B cell (primary cell): Measurements from ENCODE around the gene PSRC1. TPM values are rescaled to one million over a fixed set of nuclear protein-coding genes. Genes with fewer than 3 reads are reported as not detected.

Experiments used
- ATAC-seq: fragments of 200-7000 bp; cut with Tn5 transposase; one replicate; pipeline ENCODE4 v1.10.0; 2021; ENCODE audit warnings: low read depth, mild to moderate bottlenecking, moderate number of reproducible peaks, moderate library complexity
- CTCF ChIA-PET: fragments of 350-600 bp; sonication (Branson Sonifier 250); formaldehyde crosslinking; loops from one replicate; lab custom pipeline; 2021; ENCODE audit warnings: antibody characterized with exemption, inconsistent platforms; lab: Charles Lee
- POLR2A ChIA-PET: fragments of 350-600 bp; sonication (Branson Sonifier 250); formaldehyde crosslinking; loops from one replicate; lab custom pipeline; 2021; ENCODE audit warnings: antibody characterized with exemption; lab: Charles Lee
- DNase-seq: peaks from one replicate; pipeline ENCODE4 v3.0.0; 2013
- H2AFZ ChIP-seq: 2 replicates; pipeline ENCODE4 v1.6.1; 2012; ENCODE audit warnings: mild to moderate bottlenecking, low read depth, low read length; ENCODE audit not compliant: insufficient read depth, poor library complexity, severe bottlenecking
- H3K27ac ChIP-seq, 2 donors: 1 replicate in 1 of 2; 2 replicates in 1 of 2; pipeline ENCODE4 v1.5.1; 2012 to 2013; ENCODE audit warnings: low read length in 2 of 2, mild to moderate bottlenecking in 2 of 2, moderate library complexity in 1 of 2
- H3K27me3 ChIP-seq, 4 experiments: fragments of 200-600 bp in 1 of 4; sonication (generic) in 1 of 4; replicated peaks in 1 of 4; 1 replicate in 2 of 4; 2 replicates in 2 of 4; pipeline versions ENCODE4 v1.6.1 to v1.7.0; 2013 to 2016; ENCODE audit warnings: low read length in 3 of 4, mild to moderate bottlenecking in 2 of 4, mixed read lengths in 1 of 4, moderate library complexity in 1 of 4; ENCODE audit not compliant: insufficient read depth in 4 of 4, control insufficient read depth in 3 of 4; ENCODE audit errors: control extremely low read depth in 1 of 4
- H3K36me3 ChIP-seq, 2 experiments: replicated peaks in 1 of 2; 1 replicate in 1 of 2; 2 replicates in 1 of 2; pipeline versions ENCODE4 v1.6.1 to v1.7.1; 2013; ENCODE audit warnings: low read length in 1 of 2; ENCODE audit not compliant: insufficient read depth in 2 of 2, control insufficient read depth in 1 of 2; ENCODE audit errors: control extremely low read depth in 1 of 2, extremely low read depth in 1 of 2
- H3K4me1 ChIP-seq, 2 donors: fragments of 200-600 bp in 1 of 2; sonication (generic) in 1 of 2; 1 replicate in 1 of 2; 2 replicates in 1 of 2; pipeline versions ENCODE4 v1.5.1 to v1.6.1; 2013 to 2017; ENCODE audit warnings: low read length in 2 of 2; ENCODE audit not compliant: control insufficient read depth in 2 of 2, insufficient read depth in 2 of 2
- H3K4me2 ChIP-seq: replicated peaks from 2 replicates; pipeline ENCODE3; 2012; ENCODE audit warnings: mild to moderate bottlenecking, low read depth, low read length; ENCODE audit not compliant: poor library complexity, severe bottlenecking
- H3K4me3 ChIP-seq, 5 experiments: fragments of 200-600 bp in 1 of 5; sonication (generic) in 1 of 5; 1 replicate in 3 of 5; 2 replicates in 2 of 5; pipeline versions ENCODE4 v1.5.1 to v1.7.0; 2011 to 2016; ENCODE audit warnings: low read length in 4 of 5, mild to moderate bottlenecking in 4 of 5, low read depth in 2 of 5, control low read depth in 1 of 5, moderate library complexity in 1 of 5; ENCODE audit not compliant: insufficient read depth in 1 of 5; ENCODE audit errors: control extremely low read depth in 1 of 5, extremely low read depth in 1 of 5
- H3K79me2 ChIP-seq: fragments of 200-600 bp; sonication (generic); one replicate; pipeline ENCODE4 v1.6.0; 2016; ENCODE audit warnings: low read length; ENCODE audit not compliant: control insufficient read depth, insufficient read depth
- H3K9ac ChIP-seq: fragments of 200-600 bp; sonication (generic); 2 replicates; pipeline ENCODE4 v1.6.1; 2017; ENCODE audit warnings: mild to moderate bottlenecking, low read length, moderate library complexity
- H3K9me3 ChIP-seq, 3 donors: one replicate each; pipeline versions ENCODE4 v1.6.1 to v1.7.1; 2013; ENCODE audit warnings: low read length in 2 of 3; ENCODE audit not compliant: control insufficient read depth in 2 of 3, insufficient read depth in 1 of 3; ENCODE audit errors: control extremely low read depth in 1 of 3
- H4K20me1 ChIP-seq: 2 replicates; pipeline ENCODE4 v1.6.0; 2012; ENCODE audit warnings: mild to moderate bottlenecking, low read length; ENCODE audit not compliant: insufficient read depth, control insufficient read depth, poor library complexity, severe bottlenecking
- H3K27ac Mint-ChIP-seq: one replicate; pipeline ENCODE4 v1.8.0; 2021; ENCODE audit warnings: mixed read lengths
- H3K27me3 Mint-ChIP-seq: one replicate; pipeline ENCODE4 v1.8.0; 2021; ENCODE audit warnings: mixed read lengths
- H3K4me1 Mint-ChIP-seq: one replicate; pipeline ENCODE4 v1.8.0; 2021; ENCODE audit warnings: mixed read lengths
- H3K4me3 Mint-ChIP-seq: one replicate; pipeline ENCODE4 v1.8.0; 2021; ENCODE audit warnings: mixed read lengths
- H3K9me3 Mint-ChIP-seq: one replicate; pipeline ENCODE4 v1.8.0; 2022; ENCODE audit warnings: mixed read lengths; ENCODE audit not compliant: insufficient read depth
- EZH2 ChIP-seq: IDR thresholded peaks from 2 replicates; pipeline ENCODE4 v1.6.1; 2012; ENCODE audit warnings: borderline replicate concordance, low read depth, mild to moderate bottlenecking, moderate library complexity, low read length; ENCODE audit not compliant: insufficient read depth, poor library complexity, severe bottlenecking
- WGBS: methylation state at CpG from one replicate; pipeline ENCODE4 v1.1.5; 2013; ENCODE audit warnings: missing lambda C conversion rate; ENCODE audit not compliant: insufficient coverage; 5-methylcytosine and 5-hydroxymethylcytosine counted together
- intact Hi-C: fragments of 100-400 bp; cut with micrococcal nuclease; formaldehyde crosslinking; loops from one replicate; pipeline ENCODE4 v1.10.0; 2022
- polyA plus RNA-seq: library from polyadenylated mRNA; depleted of rRNA; stranded (reverse); fragments of >200 nt; gene quantifications from 2 replicates; pipeline ENCODE4 v1.2.3, GENCODE V29; 2012
- total RNA-seq, 2 donors: library from RNA; stranded (reverse); fragments of 120-200 nt in 1 of 2; gene quantifications; 1 replicate in 1 of 2; 2 replicates in 1 of 2; pipeline versions ENCODE4 v1.2.3 to v1.2.4, GENCODE V29; 2013 to 2022
- TF ChIP-seq, protein P1 (sequence below): fragments of 200-600 bp; IDR thresholded peaks from one replicate; pipeline ENCODE4 v1.8.0; 2022; ENCODE audit warnings: antibody characterized with exemption, mild to moderate bottlenecking

PSRC1 gene
- total and polyA plus RNA-seq, 2 donors (not counting 1 experiment from before 2014, with no cell fraction given), result 0.25 TPM; not detected in 1

DNA sequence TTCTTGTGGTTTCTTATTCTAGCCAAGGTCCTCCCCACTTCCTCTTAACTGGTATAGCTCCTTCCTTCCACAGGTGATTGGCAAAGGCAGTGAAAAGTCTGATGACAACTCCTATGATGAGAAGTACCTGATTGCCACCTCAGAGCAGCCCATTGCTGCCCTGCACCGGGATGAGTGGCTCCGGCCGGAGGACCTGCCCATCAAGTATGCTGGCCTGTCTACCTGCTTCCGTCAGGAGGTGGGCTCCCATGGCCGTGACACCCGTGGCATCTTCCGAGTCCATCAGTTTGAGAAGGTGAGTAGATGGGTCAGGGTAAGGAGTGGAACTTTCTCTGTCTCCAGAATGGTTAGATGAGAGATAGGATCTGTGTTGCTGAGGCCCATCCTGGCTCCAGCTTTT, 47.8 kb downstream of the PSRC1 start:
- no peak for TF ChIP-seq EZH2
- TF ChIP-seq, protein P1, sequence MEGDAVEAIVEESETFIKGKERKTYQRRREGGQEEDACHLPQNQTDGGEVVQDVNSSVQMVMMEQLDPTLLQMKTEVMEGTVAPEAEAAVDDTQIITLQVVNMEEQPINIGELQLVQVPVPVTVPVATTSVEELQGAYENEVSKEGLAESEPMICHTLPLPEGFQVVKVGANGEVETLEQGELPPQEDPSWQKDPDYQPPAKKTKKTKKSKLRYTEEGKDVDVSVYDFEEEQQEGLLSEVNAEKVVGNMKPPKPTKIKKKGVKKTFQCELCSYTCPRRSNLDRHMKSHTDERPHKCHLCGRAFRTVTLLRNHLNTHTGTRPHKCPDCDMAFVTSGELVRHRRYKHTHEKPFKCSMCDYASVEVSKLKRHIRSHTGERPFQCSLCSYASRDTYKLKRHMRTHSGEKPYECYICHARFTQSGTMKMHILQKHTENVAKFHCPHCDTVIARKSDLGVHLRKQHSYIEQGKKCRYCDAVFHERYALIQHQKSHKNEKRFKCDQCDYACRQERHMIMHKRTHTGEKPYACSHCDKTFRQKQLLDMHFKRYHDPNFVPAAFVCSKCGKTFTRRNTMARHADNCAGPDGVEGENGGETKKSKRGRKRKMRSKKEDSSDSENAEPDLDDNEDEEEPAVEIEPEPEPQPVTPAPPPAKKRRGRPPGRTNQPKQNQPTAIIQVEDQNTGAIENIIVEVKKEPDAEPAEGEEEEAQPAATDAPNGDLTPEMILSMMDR, result no peak
- Mint-ChIP-seq H3K4me1 (peaks cover 3% of the 10 kb centered on the region), H3K9me3 (no peaks in the 10 kb centered on the region), H3K27me3 (no peaks in the 10 kb centered on the region), H3K27ac (no peak overlapping the region), H3K4me3 (no peak overlapping the region)
- no peaks in the 10 kb centered on the region for H3K79me2 ChIP-seq
- intact Hi-C loops, result no loop called here
- DNase-seq (no peak), ATAC-seq (no peak)
- WGBS, result 98% methylated on average over 7 of the region's 7 CpGs
- H3K27ac ChIP-seq, result no peak overlapping the region
- H3K9ac ChIP-seq, result no peak overlapping the region
- H3K4me2 ChIP-seq, result no peak overlapping the region
- no peak overlapping the region for H2AFZ ChIP-seq
- H3K9me3 ChIP-seq, result no peaks in the 10 kb centered on the region
- H4K20me1 ChIP-seq, result peaks cover 15% of the 10 kb centered on the region
- ChIA-PET CTCF (no interaction called here), POLR2A (no interaction called here)
- H3K4me3 ChIP-seq, result no peak overlapping the region
- no peaks in the 10 kb centered on the region for H3K4me1 ChIP-seq
- H3K27me3 ChIP-seq, result no peaks in the 10 kb centered on the region
- peaks cover 4 to 77% of the 10 kb centered on the region in 2 experiments for H3K36me3 ChIP-seq

DNA sequence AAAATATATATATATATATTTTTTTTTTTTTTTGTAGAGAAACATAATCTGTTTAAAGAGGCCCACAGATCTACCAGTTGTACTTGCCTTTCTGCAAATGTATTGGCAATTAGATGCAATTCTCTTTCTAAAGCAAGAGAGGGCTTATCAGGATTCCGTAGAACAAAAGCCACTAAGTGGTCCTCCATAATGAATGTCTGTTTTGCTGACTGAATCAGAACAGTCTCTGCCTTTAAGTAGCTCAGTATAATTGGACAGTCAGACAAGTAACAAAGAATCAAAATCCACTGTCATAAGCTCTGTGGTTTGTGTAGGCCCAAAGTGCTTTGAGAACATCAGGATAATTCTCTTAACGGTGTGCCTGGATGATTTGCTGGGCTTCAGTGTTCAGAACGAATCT, 51.9 kb downstream of the PSRC1 start:
- Histone ChIP-seq H3K27me3 (no peaks in the 10 kb centered on the region), H4K20me1 (peaks cover 41% of the 10 kb centered on the region), H3K27ac (no peak overlapping the region), H3K36me3 (peaks cover 10 to 74% of the 10 kb centered on the region in 2 experiments), H3K9ac (no peak overlapping the region), H2AFZ (no peak overlapping the region), H3K79me2 (peaks cover 11% of the 10 kb centered on the region), H3K4me1 (no peaks in the 10 kb centered on the region), H3K9me3 (no peaks in the 10 kb centered on the region), H3K4me2 (no peak overlapping the region), H3K4me3 (no peak overlapping the region)
- Mint-ChIP-seq H3K4me3 (no peak overlapping the region), H3K27me3 (no peaks in the 10 kb centered on the region), H3K9me3 (no peaks in the 10 kb centered on the region), H3K27ac (no peak overlapping the region), H3K4me1 (no peaks in the 10 kb centered on the region)
- 100% methylated on average over 2 of the region's 3 CpGs for WGBS
- CTCF ChIA-PET, result interaction anchor here (1.1 to 1.5 kb wide), 3 partner anchors 13 to 302 kb away, joined by 3 to 4 read pairs (median 3); no protein-coding TSS in a partner anchor
- POLR2A ChIA-PET, result no interaction called here
- no peak for ATAC-seq
- TF ChIP-seq EZH2, result no peak
- TF ChIP-seq, protein P1, result no peak
- no peak for DNase-seq
- intact Hi-C loops, result no loop called here

Other genes starting within 250 kb of the PSRC1 start
- 17.3 and 21.6 TPM in 2 replicates for gene WDR47, start 241.0 kb downstream of the PSRC1 start, total RNA-seq
- gene WDR47, start 241.0 kb downstream of the PSRC1 start, polyA plus RNA-seq, result 4.4 and 7.5 TPM in 2 replicates
- 12.9 and 14.3 TPM in 2 replicates for gene TAF13, start 207.1 kb downstream of the PSRC1 start, total RNA-seq
- gene TAF13, start 207.1 kb downstream of the PSRC1 start, polyA plus RNA-seq, result 6.6 and 25.1 TPM in 2 replicates
- 40.9 and 44.5 TPM in 2 replicates for gene TMEM167B, start 192.4 kb downstream of the PSRC1 start, total RNA-seq
- gene TMEM167B, start 192.4 kb downstream of the PSRC1 start, polyA plus RNA-seq, result 12.0 and 19.5 TPM in 2 replicates
- 1.7 and 2.2 TPM in 2 replicates for gene ELAPOR1, start 169.0 kb downstream of the PSRC1 start, total RNA-seq
- 0.91 and 2.3 TPM in 2 replicates for gene ELAPOR1, start 169.0 kb downstream of the PSRC1 start, polyA plus RNA-seq
- 115 and 119 TPM in 2 replicates for gene SARS1, start 69.2 kb downstream of the PSRC1 start, total RNA-seq
- gene SARS1, start 69.2 kb downstream of the PSRC1 start, polyA plus RNA-seq, result 59.1 and 78.1 TPM in 2 replicates
- 2.7 and 2.9 TPM in 2 replicates for gene CELSR2, start 33.6 kb downstream of the PSRC1 start, total RNA-seq
- gene CELSR2, start 33.6 kb downstream of the PSRC1 start, polyA plus RNA-seq, result 0.52 and 0.57 TPM in 2 replicates
- gene MYBPHL, start 23.9 kb upstream of the PSRC1 start, total RNA-seq, result not detected in 2 replicates
- gene MYBPHL, start 23.9 kb upstream of the PSRC1 start, polyA plus RNA-seq, result not detected in 2 replicates
- gene SORT1, start 114.8 kb upstream of the PSRC1 start, total RNA-seq, result 0.05 and 0.25 TPM in 2 replicates
- 0.13 and 0.14 TPM in 2 replicates for gene SORT1, start 114.8 kb upstream of the PSRC1 start, polyA plus RNA-seq
- gene PSMA5, start 143.3 kb upstream of the PSRC1 start, total RNA-seq, result 58.3 and 62.9 TPM in 2 replicates
- 24.1 and 26.3 TPM in 2 replicates for gene PSMA5, start 143.3 kb upstream of the PSRC1 start, polyA plus RNA-seq
- gene SYPL2, start 183.4 kb upstream of the PSRC1 start, total RNA-seq, result not detected in 2 replicates
- not detected in 2 replicates for gene SYPL2, start 183.4 kb upstream of the PSRC1 start, polyA plus RNA-seq
- 10.1 and 10.9 TPM in 2 replicates for gene ATXN7L2, start 200.8 kb upstream of the PSRC1 start, total RNA-seq
- gene ATXN7L2, start 200.8 kb upstream of the PSRC1 start, polyA plus RNA-seq, result 11.9 and 12.4 TPM in 2 replicates
- 28.0 and 29.0 TPM in 2 replicates for gene CYB561D1, start 210.9 kb upstream of the PSRC1 start, total RNA-seq
- 10.9 and 16.1 TPM in 2 replicates for gene CYB561D1, start 210.9 kb upstream of the PSRC1 start, polyA plus RNA-seq
- gene AMIGO1, start 226.6 kb upstream of the PSRC1 start, total RNA-seq, result 2.4 and 2.6 TPM in 2 replicates
- 0.19 and 0.20 TPM in 2 replicates for gene AMIGO1, start 226.6 kb upstream of the PSRC1 start, polyA plus RNA-seq